Posterior vena cava (tissue), 2 donors: ENCODE results near the gene ADD3. TPM values are rescaled to one million over a fixed set of nuclear protein-coding genes. Genes with fewer than 3 reads are reported as not detected.
"Not testable (repeated sequence)": the region's sequence is repeated elsewhere in the genome, so short reads cannot be mapped to it uniquely, and the experiment has no call there.

Experiments
- DNase-seq: peaks from one replicate; pipeline ENCODE4 v3.0.0-alpha.2; 2020; ENCODE audit warnings: low spot score
- intact Hi-C, 2 donors: fragments of 100-400 bp; cut with DNase I; formaldehyde crosslinking; loops; one replicate each; pipeline versions ENCODE4 v1.14.1 to v1.14.2; 2022 to 2023
- total RNA-seq, 2 donors: library from RNA; stranded (reverse); fragmentation: NEBNext Ultra II Directional; extraction: Animal tissue kit (Norgen Biotek cat#: 25700); gene quantifications; one replicate each; pipeline ENCODE4 v1.2.1, GENCODE V29; 2021
- donor health status: DM: yes; HTN: yes; CAD: no.
- donor health status: DM: yes; HTN: yes; CAD: no.

The ADD3 gene
- total RNA-seq, 2 donors from 2014 or later: 95.0 to 116 TPM

DNA sequence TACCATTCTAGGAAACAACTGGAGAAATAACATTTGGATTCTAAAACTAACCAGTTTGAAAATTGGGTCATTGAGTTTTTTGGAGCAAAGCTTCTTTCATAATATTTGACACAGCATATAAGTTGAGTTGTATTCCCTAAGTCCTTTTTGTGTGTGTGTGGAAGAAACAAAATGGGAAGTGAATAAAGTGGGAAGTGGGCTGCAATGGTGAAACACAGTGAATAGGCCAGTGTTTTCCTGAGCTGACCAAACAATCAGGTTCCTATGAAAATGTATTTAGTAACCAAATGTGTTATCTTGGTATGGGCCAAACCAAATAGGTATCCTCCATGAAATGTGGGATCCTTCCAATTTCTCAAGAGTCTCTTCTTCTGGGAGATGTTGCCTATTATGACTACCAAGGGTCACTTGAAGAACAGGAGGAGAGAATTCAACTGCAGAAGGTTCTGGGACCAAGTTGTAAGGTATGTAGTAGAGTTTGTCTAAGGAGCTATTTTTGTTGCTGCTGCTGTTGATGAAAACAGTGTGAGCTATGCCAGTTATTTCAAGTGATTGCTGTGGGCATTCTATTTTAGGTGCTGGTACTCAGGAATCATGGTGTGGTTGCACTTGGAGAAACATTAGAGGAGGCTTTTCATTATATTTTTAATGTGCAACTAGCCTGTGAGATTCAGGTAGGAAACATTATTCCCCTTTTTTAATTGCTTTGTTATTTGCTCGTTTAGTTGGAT, 111.3 kb downstream of the ADD3 start:
- DNase-seq: no peak
- intact Hi-C loops: no loop called here

DNA sequence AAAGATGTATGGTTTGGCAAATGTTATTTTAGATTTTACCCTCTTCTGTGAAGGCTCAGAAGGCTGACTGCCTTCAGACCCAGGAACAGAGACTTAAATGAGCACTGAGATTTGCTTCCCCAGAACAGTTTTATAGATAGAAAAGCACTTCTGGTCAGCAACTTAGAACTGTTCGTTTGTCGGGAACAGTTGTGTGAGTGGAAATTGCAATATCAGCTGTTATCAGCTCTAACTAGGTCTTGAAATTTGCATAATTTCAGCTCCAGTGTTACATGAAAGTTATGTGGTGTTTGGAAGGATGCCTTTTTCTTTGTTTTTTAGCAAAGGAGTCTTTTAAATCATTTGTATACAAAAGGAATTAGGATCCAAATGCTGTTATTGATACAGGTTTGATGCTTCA, 115.8 kb downstream of the ADD3 start:
- no peak for DNase-seq
- intact Hi-C loops: no loop called here

DNA sequence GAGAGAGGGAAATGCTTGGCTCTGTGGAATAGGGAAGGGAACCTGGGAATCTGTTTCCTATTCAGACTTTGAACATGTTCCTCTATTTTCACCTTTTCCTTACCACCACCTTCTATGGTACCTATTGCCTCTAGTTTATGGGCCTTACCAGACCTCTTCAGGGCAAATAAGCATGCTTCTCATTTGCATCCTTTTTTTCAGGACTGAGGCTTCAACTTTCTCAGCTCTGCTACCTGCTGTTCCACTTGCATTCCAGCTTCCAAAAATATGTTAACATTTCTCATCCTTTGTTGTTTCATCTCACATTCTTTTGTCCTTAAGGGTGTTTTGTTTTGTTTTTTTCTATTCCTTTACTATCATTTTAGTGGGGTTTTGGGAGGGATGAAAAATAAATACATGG, 121.7 kb downstream of the ADD3 start:
- intact Hi-C loops: no loop called here
- DNase-seq: no peak

DNA sequence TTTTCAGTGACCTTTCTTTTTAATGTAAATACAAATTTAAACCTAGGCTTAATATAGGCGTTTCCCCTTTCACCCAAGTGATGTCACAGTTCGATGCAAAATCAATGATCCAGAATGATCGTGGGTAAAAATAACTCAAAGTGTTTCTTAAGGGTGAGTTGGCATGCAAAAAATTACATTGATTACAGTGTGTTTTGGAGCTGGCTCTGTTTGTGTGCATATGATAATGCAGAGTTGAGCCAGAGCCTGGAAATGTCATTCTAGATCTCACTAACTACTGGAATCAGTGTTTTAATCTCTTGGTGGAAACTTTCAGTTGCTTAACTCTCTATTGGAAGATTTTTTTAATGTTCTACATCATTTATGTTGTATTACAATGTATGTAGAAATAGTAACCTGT, 127.1 kb downstream of the ADD3 start:
- DNase-seq: no peak
- intact Hi-C loops: loop anchor here in 1 of 2 donors (5.0 kb wide), 1 partner anchor 142 kb away; no protein-coding TSS in a partner anchor

DNA sequence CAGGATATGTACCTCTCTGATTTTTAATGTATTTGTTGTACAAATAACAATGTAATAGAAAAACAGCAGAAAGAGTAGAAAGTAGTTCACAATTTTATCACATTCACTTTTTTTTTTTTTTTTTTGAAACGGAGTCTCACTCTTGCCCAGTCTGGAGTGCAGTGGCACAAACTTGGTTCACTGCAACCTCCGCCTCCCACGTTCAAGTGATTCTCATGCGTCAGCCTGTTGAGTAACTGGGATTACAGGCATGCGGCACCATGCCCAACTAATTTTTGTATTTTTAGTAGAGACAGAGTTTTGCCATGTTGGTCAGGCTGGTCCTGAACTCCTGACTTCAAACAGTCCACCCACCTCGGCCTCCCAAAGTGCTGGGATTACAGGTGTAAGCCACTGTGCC, 128.1 kb downstream of the ADD3 start:
- intact Hi-C loops: loop anchor here in 1 of 2 donors (5.0 kb wide), 1 partner anchor 141 kb away; no protein-coding TSS in a partner anchor
- DNase-seq: not testable (repeated sequence)

DNA sequence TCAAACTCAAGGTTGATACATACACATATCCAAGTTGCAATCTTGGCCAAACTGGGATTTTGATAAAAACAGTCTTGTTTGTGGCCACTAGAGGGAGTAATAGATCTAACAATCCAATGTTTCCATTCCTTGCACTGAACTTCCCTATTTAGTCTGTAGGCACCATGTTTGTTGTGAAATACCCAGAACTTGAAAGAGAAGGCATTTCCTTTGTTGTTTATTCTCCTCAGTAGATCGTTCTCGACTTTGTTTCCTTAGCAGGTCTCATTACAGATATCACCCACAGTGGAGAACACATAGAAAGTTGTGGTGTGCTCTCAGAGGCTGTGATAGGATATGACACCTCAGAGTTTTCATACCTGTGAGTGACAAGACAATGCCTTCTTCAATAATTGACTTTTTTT, 129.4 kb downstream of the ADD3 start:
- intact Hi-C loops: loop anchor here in 1 of 2 donors (5.0 kb wide), 1 partner anchor 140 kb away; no protein-coding TSS in a partner anchor
- no peak for DNase-seq

DNA sequence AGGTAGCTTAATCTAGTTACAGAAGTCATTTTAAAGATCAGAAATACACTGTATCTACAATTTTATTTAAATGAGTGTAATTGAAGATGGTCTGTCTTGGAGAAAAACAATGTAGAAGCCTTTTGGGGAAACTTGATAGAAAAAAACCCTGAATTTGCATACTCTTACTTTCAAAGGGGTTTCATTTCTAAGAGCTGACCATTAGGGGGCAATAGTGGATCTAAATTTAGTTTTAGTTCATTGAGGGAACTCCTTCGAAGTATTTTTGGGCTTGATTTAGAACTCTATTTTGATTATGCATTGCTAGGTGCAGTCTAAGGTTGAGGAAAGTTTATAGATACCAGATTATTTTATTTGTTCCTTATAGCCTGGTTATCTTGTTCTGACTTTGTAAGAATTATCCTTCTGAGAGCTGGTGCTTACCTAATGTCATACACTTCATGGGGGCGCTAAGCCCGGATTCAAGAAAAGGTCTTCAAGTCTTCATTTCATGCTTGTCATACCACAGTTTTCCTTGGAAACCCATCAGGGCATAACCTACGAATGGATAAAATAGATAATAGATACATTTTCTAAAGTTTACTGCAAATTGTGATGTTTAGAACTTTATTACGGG, 130.5 kb downstream of the ADD3 start:
- intact Hi-C loops: loop anchor here (2.0 to 5.0 kb wide), 3 partner anchors 88 to 140 kb away; no protein-coding TSS in a partner anchor
- no peak for DNase-seq

DNA sequence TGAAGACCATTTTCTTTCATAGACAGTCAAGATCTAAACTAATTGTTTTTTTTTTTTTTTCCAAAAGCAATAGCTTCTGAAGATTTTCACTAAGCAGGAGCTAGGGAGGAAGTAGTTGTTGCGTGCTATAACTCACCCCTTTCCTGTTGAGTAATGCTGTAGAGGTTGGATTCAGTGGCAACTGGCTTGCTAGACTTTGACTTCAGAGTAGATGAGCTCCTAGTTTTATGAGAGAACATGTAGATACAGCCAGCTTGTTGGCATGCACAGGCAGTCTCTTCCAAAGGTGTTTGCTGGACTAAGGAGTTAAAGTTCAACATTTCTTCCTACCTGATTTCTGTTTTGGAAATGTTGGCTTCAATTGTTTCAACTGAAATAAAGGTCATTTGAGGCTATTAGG, 133.4 kb downstream of the ADD3 start:
- intact Hi-C loops: loop anchor here (5.0 to 10.0 kb wide), 2 partner anchors 64 to 66 kb away; partner anchors contain the start of gene MXI1 (in 2 of the 2)

DNA sequence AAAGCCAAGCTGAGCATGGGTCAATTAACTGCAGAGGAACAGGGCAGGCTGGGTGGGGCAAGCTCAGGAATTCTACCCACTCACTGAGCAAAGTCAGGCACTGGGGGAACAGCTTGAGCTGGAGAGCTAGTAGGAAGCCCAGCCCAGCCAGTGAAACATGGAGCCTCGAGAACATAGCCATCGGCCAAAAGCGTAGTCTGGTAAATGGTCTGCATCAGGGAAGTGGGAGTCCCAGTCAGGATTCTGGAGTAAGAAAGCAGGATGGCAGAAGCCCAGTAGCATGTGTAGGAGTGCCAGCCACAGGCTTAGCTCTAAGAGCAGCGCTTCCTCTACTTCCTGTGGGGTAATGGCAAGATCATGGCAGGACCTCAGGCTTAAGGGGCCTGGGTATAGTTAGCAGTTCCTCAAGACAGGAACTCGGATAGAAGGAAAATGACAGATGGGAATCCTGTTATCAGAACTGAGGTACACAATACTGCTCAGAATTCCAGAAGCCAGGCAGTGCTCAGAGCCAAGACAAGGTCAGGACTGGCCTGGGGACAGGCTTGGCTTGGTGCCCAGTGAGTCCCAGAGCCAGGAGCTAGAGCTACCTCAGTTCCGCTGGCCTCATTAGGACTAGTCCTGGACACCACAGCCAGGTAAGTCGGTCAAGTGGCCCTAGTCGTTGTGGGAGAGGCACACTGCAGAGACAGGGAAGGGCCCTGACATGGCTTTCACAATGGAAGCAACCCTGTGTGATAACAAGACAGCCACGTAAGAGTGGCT, 134.3 kb downstream of the ADD3 start:
- intact Hi-C loops: loop anchor here (5.0 to 10.0 kb wide), 2 partner anchors 63 to 65 kb away; partner anchors contain the start of gene MXI1 (in 2 of the 2)
- DNase-seq: no peak

More for the DNA sequence above, 133.4 kb downstream of the ADD3 start:
- no peak for DNase-seq

DNA sequence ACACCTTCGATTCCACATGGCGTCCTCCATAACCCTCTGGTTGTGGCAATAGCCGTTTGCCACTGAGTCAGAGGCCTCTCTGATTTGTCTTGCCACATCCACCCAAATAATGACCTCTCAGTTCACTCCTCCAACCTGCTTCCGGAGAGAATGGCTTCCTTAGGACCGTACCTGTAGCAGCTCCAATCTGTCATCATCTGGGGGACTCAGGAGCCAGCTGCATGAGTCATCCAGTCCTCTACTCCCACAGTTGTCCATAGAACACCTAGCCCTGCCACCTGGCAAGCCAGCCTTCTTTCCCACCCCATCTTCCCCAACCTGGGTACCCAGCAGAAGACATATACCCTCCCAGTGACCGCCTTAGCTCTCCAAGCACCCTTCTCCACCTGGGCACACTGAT, 135.2 kb downstream of the ADD3 start:
- intact Hi-C loops: loop anchor here (5.0 to 10.0 kb wide), 2 partner anchors 62 to 64 kb away; partner anchors contain the start of gene MXI1 (in 2 of the 2)
- no peak for DNase-seq

DNA sequence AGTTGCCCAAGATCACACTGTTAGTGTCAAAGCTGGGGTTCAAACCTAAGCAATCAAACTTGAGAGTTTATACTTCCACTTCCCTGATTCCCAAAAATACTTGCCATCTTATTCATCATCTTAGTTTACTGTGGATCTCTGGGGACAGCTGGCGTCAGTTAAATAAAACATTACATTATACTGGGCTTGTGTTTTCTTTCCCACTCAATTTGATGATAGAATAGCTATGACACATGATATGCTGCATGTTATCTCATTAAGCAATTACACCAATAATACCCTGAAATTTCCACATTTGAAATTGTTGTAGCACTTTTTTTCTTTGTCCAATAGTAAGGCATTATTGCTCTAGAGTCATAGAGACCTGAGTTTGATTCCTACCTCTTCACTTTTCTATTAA, 136.7 kb downstream of the ADD3 start:
- intact Hi-C loops: loop anchor here (5.0 to 10.0 kb wide), 2 partner anchors 60 to 63 kb away; partner anchors contain the start of gene MXI1 (in 2 of the 2)
- no peak for DNase-seq

DNA sequence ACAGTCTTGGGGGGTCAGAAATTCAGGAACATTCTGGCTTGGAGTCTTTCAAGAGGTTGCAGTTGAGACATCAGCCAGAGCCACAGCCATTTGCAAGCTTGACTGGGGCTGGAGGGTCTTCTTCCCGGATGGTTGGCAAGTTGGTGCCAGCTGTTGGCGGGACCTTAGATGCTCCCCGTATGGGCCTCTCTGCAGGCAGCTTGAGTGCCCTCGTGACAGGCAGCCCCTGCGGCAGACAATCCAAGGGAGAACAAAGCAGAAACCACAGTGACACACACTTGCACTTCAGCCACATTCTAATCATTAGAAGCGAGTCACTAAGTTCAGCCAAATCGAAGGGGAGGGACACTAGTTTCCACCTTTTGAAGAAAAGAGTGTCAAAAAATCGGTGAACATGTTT, 140.2 kb downstream of the ADD3 start:
- intact Hi-C loops: loop anchor here in 1 of 2 donors (10.0 kb wide), 1 partner anchor 57 kb away; the partner anchor contains the start of gene MXI1

DNA sequence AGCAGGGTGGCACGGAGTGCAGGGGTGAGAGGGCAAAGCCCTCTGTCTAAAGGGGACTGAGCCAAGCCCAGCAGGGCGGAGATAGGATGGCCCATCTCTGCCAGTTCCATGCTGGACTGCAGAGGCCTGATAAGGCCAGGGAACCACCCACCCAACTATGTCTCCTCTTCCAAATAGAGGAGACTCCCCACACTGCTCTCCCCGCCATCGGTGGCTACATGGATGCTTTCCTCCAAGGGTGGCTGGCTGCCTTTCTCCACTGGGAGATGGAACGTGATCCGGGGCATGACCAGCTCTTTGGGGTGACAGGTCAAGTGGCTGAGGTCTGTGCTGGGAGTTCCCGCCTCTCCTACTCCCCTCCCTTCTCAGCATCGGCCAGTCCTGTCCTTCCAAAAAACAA, 141.5 kb downstream of the ADD3 start:
- DNase-seq: no peak
- intact Hi-C loops: loop anchor here in 1 of 2 donors (10.0 kb wide), 1 partner anchor 56 kb away; the partner anchor contains the start of gene MXI1

More for the DNA sequence above, 140.2 kb downstream of the ADD3 start:
- DNase-seq: no peak

DNA sequence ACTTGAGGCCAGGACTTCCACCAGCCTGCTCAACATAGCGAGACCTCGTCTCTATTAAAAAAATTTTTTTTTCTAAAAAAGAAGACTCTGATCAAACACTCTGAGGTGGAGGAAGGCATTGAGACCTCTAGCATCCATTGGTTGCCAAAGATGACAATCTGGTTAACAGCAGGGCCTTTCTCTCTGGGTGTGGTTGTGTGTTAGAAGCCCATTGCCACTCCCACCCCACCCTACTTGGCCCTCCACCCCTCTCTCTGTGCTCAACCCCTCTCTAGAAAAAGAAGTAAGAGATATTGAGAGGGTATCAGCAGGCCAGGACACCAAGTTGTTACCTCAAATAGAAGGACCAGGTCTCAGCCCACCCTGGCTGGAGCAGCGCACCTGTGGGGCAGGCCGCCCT, 142.3 kb downstream of the ADD3 start:
- intact Hi-C loops: no loop called here

DNA sequence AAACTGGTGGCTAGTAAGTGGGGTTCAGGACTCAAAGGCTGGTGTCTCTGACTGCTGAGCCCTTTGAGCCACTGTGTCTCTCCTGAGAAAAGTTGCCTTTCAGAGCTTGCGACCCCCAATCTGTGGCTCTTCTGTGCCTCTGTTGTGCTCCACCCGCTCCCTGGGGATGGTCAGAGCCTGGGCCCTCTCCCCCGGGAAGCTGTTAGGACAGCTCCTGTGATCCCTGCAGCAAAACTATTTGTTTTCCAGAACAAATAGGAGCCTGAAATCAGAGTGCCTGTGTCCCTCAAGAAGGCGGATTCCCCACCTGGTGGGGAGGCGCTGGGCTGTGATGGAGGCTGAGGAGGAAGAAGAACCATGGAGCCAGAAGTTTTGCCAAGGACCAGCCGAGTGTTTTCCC, 143.2 kb downstream of the ADD3 start:
- intact Hi-C loops: no loop called here
- no peak for DNase-seq

More for the DNA sequence above, 142.3 kb downstream of the ADD3 start:
- DNase-seq: no peak

DNA sequence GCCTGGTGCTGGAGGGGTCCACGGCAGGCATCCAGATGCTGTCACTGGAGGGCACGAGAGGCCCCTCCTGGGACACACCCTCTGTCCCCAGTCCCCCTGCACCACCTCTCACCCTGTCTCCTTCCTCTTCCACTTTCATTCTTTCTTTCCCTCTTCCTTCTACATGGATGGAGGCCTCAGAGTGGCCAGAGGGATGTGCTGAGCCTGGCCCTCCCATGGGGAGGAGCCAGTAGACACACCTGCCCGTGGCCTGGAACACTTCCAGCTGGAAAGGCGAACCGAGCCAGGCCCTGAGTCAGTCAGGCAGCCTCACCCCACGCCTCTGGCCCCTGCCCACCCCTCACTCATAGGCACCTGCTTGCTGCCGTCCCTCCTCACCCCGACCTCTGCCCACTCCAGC, 143.7 kb downstream of the ADD3 start:
- DNase-seq: no peak
- intact Hi-C loops: no loop called here

DNA sequence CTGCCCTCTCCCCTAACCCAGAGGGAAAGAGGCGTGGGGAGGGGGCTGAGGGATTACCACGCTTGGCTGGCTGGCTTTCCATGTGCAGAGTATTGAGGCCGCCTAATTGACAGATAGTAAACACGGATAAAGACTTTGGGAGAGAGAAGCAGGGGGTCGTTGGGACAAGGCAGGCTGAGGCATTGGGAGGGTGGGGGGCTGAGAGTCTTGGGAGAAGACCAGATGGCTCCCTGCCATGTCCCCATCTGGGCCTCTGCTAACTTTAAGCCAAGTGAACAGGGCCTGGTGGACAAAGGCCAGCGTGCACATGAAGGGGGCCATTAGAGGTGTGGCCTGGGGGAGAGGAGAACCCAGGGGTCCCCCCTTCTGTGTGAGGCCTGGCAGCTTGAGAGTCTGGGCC, 144.2 kb downstream of the ADD3 start:
- DNase-seq: no peak
- intact Hi-C loops: no loop called here

DNA sequence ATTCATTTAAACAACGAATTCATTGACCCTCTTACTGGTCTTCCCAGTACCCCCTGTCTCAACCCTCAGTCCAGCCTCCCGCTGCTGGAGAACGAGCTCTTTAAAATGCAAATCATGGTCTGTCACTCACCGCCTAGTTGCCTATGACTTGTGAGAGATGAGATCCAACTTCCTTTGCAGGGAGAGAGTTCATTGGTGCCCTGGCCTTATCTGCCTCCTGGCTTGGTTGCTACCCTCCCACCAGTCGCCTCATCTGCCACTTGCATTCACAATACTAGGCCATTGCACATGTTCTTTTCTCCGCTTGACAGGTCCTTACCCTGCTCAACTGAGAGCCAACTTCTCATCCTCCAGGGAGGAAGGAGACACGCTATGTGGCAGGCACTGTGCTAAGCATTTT, 145.6 kb downstream of the ADD3 start:
- intact Hi-C loops: no loop called here
- no peak for DNase-seq

DNA sequence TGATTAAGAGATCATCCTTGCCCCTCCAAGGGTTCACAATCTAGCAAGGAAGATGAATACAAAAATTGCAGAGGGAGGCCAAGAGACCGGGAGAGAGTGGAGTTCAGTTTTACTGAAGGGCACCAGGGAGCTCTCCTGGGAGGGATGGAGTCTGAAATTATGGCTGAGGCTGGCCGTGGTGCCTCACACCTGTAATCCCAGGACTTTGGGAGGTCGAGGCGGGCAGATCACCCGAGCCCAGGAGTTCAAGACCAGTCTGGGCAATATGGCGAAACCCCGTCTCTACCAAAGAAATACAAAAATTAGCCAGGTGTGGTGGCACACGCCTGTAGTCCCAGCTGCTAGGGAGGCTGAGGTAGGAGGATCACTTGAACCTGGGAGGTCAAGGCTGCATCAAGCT, 148.3 kb downstream of the ADD3 start:
- intact Hi-C loops: no loop called here
- no peak for DNase-seq
